ENCODE results near the gene P2RY6. TPM values are rescaled to one million over a fixed set of nuclear protein-coding genes. Genes with fewer than 3 reads are reported as not detected.
A peak's percentile ranks its signal among the peaks of the same experiment; 100 is the strongest.

Gene P2RY6
- polyA plus RNA-seq, 1 donor (not counting 4 experiments of a cell fraction or from before 2014, with no cell fraction given), result 0.04 TPM

- dilution Hi-C loops (cut with MboI; ENCODE audit: extremely low pct_ligation_motif_present, low sequenced_read_pairs), result no loop called here
- Histone ChIP-seq H3K27me3 (ENCODE audit: control insufficient read depth, extremely low read depth, insufficient read depth, low read length) (no peaks in the 10 kb centered on the region), H3K9me3 (ENCODE audit: control insufficient read depth, low read depth, low read length) (no peaks in the 10 kb centered on the region), H3K9ac (ENCODE audit: control insufficient read depth, extremely low read depth, insufficient read depth, low read length) (peak overlapping the region; percentile 71), H2AFZ (ENCODE audit: control insufficient read depth, low read length) (peak overlapping the region; percentile 69), H3K4me2 (ENCODE audit: control insufficient read depth, extremely low read depth, insufficient read depth, low read depth, low read length) (peak overlapping the region; percentile 91), H3K27ac (ENCODE audit: control insufficient read depth, insufficient read depth, low read length) (peak overlapping the region; percentile 61), H3K4me1 (ENCODE audit: control insufficient read depth, extremely low read depth, insufficient read depth, low read length) (peaks cover 16% of the 10 kb centered on the region), H3K79me2 (ENCODE audit: control insufficient read depth, insufficient read depth, low read length) (peaks cover 5% of the 10 kb centered on the region), H4K20me1 (ENCODE audit: control insufficient read depth, extremely low read depth, insufficient read depth, low read length) (no peaks in the 10 kb centered on the region), H3K4me3 (ENCODE audit: control insufficient read depth in 2 of 3, extremely low read depth in 1 of 3, insufficient read depth in 2 of 3, low read depth in 1 of 3, low read length in 3 of 3) (peak overlapping the region; percentile 43 to 75 (median 54)), H3K9me1 (ENCODE audit: control insufficient read depth, extremely low read depth, insufficient read depth, low read length) (no peaks in the 10 kb centered on the region), H3K36me3 (ENCODE audit: control insufficient read depth in 2 of 2, extremely low read depth in 1 of 2, insufficient read depth in 2 of 2, low read length in 2 of 2) (peaks cover 0 to 3% of the 10 kb centered on the region in 2 experiments)
- DNase-seq (ENCODE audit: low read depth, low spot score), result no peak
- no peak for FAIRE-seq
- TF ChIP-seq CTCF (optimal IDR thresholded peaks at IDR 0.05 in 1 of 3, IDR thresholded peaks at IDR 0.05 in 1 of 3, conservative IDR thresholded peaks at IDR 0.05 in 1 of 3; ENCODE audit: extremely low read depth in 1 of 3, insufficient read depth in 2 of 3, low read length in 3 of 3) (no peak), EZH2 (IDR thresholded peaks at IDR 0.05; ENCODE audit: low read length) (no peak)
Observed at GRCh38 chr11:73308961-73309919, 37.1 kb downstream of the P2RY6 start.

- H4K20me1 ChIP-seq (ENCODE audit: control insufficient read depth, extremely low read depth, insufficient read depth, low read length), result no peaks in the 10 kb centered on the region
- H3K27me3 ChIP-seq (ENCODE audit: control insufficient read depth, extremely low read depth, insufficient read depth, low read length), result no peaks in the 10 kb centered on the region
- H3K79me2 ChIP-seq (ENCODE audit: control insufficient read depth, insufficient read depth, low read length), result peaks cover 5% of the 10 kb centered on the region
- no peak for TF ChIP-seq EZH2 (IDR thresholded peaks at IDR 0.05; ENCODE audit: low read length)
- TF ChIP-seq CTCF (optimal IDR thresholded peaks at IDR 0.05 in 1 of 3, IDR thresholded peaks at IDR 0.05 in 1 of 3, conservative IDR thresholded peaks at IDR 0.05 in 1 of 3; ENCODE audit: extremely low read depth in 1 of 3, insufficient read depth in 2 of 3, low read length in 3 of 3), result no peak
- no peak for DNase-seq (ENCODE audit: low read depth, low spot score)
- dilution Hi-C loops (cut with MboI; ENCODE audit: extremely low pct_ligation_motif_present, low sequenced_read_pairs), result no loop called here
- H3K4me3 ChIP-seq (ENCODE audit: control insufficient read depth in 2 of 3, extremely low read depth in 1 of 3, insufficient read depth in 2 of 3, low read depth in 1 of 3, low read length in 3 of 3), result no peak overlapping the region
- H3K36me3 ChIP-seq (ENCODE audit: control insufficient read depth in 2 of 2, extremely low read depth in 1 of 2, insufficient read depth in 2 of 2, low read length in 2 of 2), result peaks cover 0 to 3% of the 10 kb centered on the region in 2 experiments
- peaks cover 16% of the 10 kb centered on the region for H3K4me1 ChIP-seq (ENCODE audit: control insufficient read depth, extremely low read depth, insufficient read depth, low read length)
- H2AFZ ChIP-seq (ENCODE audit: control insufficient read depth, low read length), result no peak overlapping the region
- H3K9me1 ChIP-seq (ENCODE audit: control insufficient read depth, extremely low read depth, insufficient read depth, low read length), result no peaks in the 10 kb centered on the region
- no peak overlapping the region for H3K4me2 ChIP-seq (ENCODE audit: control insufficient read depth, extremely low read depth, insufficient read depth, low read depth, low read length)
- FAIRE-seq, result no peak
- no peaks in the 10 kb centered on the region for H3K9me3 ChIP-seq (ENCODE audit: control insufficient read depth, low read depth, low read length)
- H3K9ac ChIP-seq (ENCODE audit: control insufficient read depth, extremely low read depth, insufficient read depth, low read length), result no peak overlapping the region
- no peak overlapping the region for H3K27ac ChIP-seq (ENCODE audit: control insufficient read depth, insufficient read depth, low read length)
Observed at GRCh38 chr11:73310076-73310475, 37.9 kb downstream of the P2RY6 start.

Measured in keratinocyte (primary cell).